Measurements from ENCODE around the gene PIM1. TPM values are rescaled to one million over a fixed set of nuclear protein-coding genes. Genes with fewer than 3 reads are reported as not detected.
"Not testable (repeated sequence)": the region's sequence is repeated elsewhere in the genome, so short reads cannot be mapped to it uniquely, and the experiment has no call there.

Gene PIM1
- total RNA-seq, 1 donor from 2014 or later, result 12.8 TPM

GRCh38 chr6:37177935-37178517 is 8.1 kb downstream of the PIM1 start:
- Mint-ChIP-seq H3K9me3 (ENCODE audit: unreplicated experiment) (no peaks in the 10 kb centered on the region), H3K27me3 (ENCODE audit: unreplicated experiment) (no peaks in the 10 kb centered on the region), H3K4me1 (ENCODE audit: unreplicated experiment) (no peaks in the 10 kb centered on the region), H3K36me3 (ENCODE audit: unreplicated experiment) (peaks cover 21% of the 10 kb centered on the region), H3K27ac (ENCODE audit: unreplicated experiment) (no peak overlapping the region), H3K4me3 (ENCODE audit: unreplicated experiment) (no peak overlapping the region)
- TF ChIP-seq CTCF (IDR thresholded peaks at IDR 0.05), result no peak
- DNase-seq (ENCODE audit: extremely low spot score, unreplicated experiment), result no peak

GRCh38 chr6:37180075-37180474 is 10.1 kb downstream of the PIM1 start:
- H3K4me1 Mint-ChIP-seq (ENCODE audit: unreplicated experiment), result no peaks in the 10 kb centered on the region
- H3K4me3 Mint-ChIP-seq (ENCODE audit: unreplicated experiment), result no peak overlapping the region
- no peak overlapping the region for H3K27ac Mint-ChIP-seq (ENCODE audit: unreplicated experiment)
- H3K9me3 Mint-ChIP-seq (ENCODE audit: unreplicated experiment), result no peaks in the 10 kb centered on the region
- no peak for DNase-seq (ENCODE audit: extremely low spot score, unreplicated experiment)
- H3K27me3 Mint-ChIP-seq (ENCODE audit: unreplicated experiment), result no peaks in the 10 kb centered on the region
- H3K36me3 Mint-ChIP-seq (ENCODE audit: unreplicated experiment), result peaks cover 3% of the 10 kb centered on the region
- TF ChIP-seq CTCF (IDR thresholded peaks at IDR 0.05), result no peak

DNA sequence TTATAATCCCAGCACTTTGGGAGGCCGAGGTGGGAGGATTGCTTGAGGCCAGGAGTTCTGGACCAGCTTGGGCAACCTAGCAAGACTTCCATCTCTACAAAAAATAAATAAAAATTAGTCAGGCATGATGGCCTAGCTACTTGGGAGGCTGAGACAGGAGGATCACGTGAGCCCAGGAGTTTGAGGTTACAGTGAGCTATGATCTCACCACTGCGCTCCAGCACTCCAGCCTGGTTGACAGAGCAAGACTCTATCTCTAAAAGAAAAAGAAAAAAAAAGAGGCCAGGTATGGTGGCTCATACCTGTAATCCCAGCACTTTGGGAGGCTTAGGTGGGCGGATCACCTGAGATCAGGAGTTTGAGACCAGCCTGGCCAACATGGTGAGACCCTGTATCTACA is 10.7 kb downstream of the PIM1 start:
- H3K36me3 Mint-ChIP-seq (ENCODE audit: unreplicated experiment); H3K4me1 Mint-ChIP-seq (ENCODE audit: unreplicated experiment); H3K27me3 Mint-ChIP-seq (ENCODE audit: unreplicated experiment): not testable (repeated sequence)

DNA sequence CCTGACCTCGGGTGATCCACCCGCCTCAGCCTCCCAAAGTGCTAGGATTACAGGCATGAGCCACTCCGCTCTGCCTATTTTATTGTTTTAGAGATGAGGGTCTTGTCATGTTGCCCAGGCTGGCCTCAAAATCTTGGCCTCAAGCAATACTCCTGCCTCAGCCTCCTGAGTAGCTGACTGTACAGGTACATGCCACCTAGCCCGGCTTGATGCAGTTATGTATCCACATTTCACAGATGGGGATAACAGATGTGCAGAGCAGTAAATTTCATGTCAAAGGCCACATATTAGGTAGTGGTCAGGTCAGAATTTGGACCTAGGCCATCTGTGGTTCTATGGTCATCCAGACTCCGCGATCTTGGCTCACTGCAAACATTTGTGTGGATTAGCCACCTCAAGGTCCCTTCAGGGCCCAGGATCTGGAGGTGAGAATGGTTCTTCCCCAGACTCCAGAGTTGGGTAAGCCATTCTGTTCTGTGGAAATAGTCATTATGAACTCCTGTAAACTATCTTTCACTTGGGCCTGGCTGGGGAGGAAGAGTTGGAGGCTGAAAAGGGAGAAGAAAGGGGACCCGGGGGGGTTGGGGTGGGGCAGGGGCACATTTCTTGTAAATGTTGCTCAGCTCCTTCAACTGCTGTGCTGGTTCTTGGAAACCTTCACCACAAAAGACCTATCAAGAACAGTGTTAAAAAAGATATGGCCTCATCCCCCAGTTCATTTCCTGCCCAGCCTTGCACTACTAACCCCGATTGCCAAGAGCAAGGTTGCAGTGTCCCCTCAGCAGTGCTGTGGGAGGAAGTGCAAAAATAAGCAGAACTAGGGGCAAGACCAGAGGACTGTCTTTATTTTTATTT is 13.0 kb downstream of the PIM1 start:
- H3K27me3 Mint-ChIP-seq (ENCODE audit: unreplicated experiment), result no peaks in the 10 kb centered on the region
- TF ChIP-seq CTCF (IDR thresholded peaks at IDR 0.05), result no peak
- no peaks in the 10 kb centered on the region for H3K9me3 Mint-ChIP-seq (ENCODE audit: unreplicated experiment)
- no peak for DNase-seq (ENCODE audit: extremely low spot score, unreplicated experiment)
- H3K4me1 Mint-ChIP-seq (ENCODE audit: unreplicated experiment), result peaks cover 2% of the 10 kb centered on the region
- H3K4me3 Mint-ChIP-seq (ENCODE audit: unreplicated experiment), result no peak overlapping the region
- no peaks in the 10 kb centered on the region for H3K36me3 Mint-ChIP-seq (ENCODE audit: unreplicated experiment)
- H3K27ac Mint-ChIP-seq (ENCODE audit: unreplicated experiment), result no peak overlapping the region

More for the DNA sequence above, 10.7 kb downstream of the PIM1 start:
- H3K9me3 Mint-ChIP-seq (ENCODE audit: unreplicated experiment); DNase-seq (ENCODE audit: extremely low spot score, unreplicated experiment); H3K27ac Mint-ChIP-seq (ENCODE audit: unreplicated experiment); H3K4me3 Mint-ChIP-seq (ENCODE audit: unreplicated experiment): not testable (repeated sequence)

DNA sequence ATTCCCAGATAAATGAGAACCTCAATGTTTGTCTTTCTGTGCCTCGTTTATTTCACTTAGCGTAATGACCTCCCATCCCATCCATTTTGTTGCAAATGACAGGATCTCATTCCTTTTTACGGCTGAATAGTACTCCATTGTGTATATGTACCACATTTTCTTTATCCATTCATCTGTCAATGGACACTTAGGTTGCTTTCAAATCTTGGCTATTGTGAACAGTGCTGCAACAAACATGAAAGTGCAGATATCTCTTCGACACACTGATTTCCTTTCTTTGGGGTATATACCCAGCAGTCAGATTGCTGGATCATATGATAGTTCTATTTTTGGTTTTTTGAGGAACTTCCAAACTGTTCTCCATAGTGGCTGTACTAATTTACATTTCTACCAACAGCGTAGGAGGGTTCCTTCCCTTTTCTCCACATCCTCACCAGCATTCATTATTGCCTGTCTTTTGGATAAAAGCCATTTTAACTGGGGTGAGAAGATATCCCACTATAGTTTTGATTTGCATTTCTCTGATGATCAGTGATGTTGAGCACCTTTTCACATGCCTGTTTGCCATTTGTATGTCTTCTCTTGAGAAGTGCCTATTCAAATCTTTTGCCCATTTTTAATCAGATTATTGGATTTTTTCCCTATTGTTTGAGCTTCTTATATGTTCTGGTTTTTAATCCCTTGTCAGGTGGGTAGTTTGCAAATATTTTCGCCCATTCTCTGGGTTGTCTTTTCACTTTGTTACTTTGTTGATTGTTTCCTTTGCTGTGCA is 16.2 kb downstream of the PIM1 start:
- not testable (repeated sequence) for H3K36me3 Mint-ChIP-seq (ENCODE audit: unreplicated experiment); H3K9me3 Mint-ChIP-seq (ENCODE audit: unreplicated experiment); H3K4me1 Mint-ChIP-seq (ENCODE audit: unreplicated experiment); H3K27me3 Mint-ChIP-seq (ENCODE audit: unreplicated experiment); DNase-seq (ENCODE audit: extremely low spot score, unreplicated experiment); H3K27ac Mint-ChIP-seq (ENCODE audit: unreplicated experiment); H3K4me3 Mint-ChIP-seq (ENCODE audit: unreplicated experiment)
